MM.1S (cell line): ENCODE data around the gene AGBL4.

Source experiments
- DNase-seq: peaks from one replicate; pipeline ENCODE4 v3.0.0-alpha.2; 2015
- H2AFZ ChIP-seq: fragments of 300-600 bp; sonication (generic); 2 replicates; pipeline ENCODE4 v1.6.0; 2016; ENCODE audit warnings: antibody characterized with exemption, low read length
- H3F3A ChIP-seq: fragments of 300-600 bp; sonication (generic); 2 replicates; pipeline ENCODE4 v1.6.1; 2016; ENCODE audit warnings: mild to moderate bottlenecking, antibody characterized with exemption, low read length, moderate library complexity, mixed read lengths; ENCODE audit not compliant: insufficient read depth
- H3K27ac ChIP-seq: fragments of 300-600 bp; sonication (generic); 2 replicates; pipeline ENCODE4 v1.5.1; 2016; ENCODE audit warnings: mild to moderate bottlenecking, low read length
- H3K27me3 ChIP-seq: fragments of 300-600 bp; sonication (generic); replicated peaks from 2 replicates; pipeline ENCODE4 v1.6.0; 2016; ENCODE audit warnings: low read length; ENCODE audit not compliant: insufficient read depth
- H3K36me3 ChIP-seq: fragments of 300-600 bp; sonication (generic); replicated peaks from 2 replicates; pipeline ENCODE4 v1.6.1; 2016; ENCODE audit warnings: mild to moderate bottlenecking, low read length, mixed read lengths; ENCODE audit not compliant: insufficient read depth
- H3K4me1 ChIP-seq: fragments of 300-600 bp; sonication (generic); 2 replicates; pipeline ENCODE4 v1.6.1; 2016; ENCODE audit warnings: low read length, mixed read lengths
- H3K4me2 ChIP-seq: fragments of 300-600 bp; sonication (generic); 2 replicates; pipeline ENCODE4 v1.6.0; 2016; ENCODE audit warnings: low read depth, low read length
- H3K4me3 ChIP-seq: fragments of 300-600 bp; sonication (generic); 2 replicates; pipeline ENCODE4 v1.5.1; 2016; ENCODE audit warnings: low read length, mixed read lengths
- H3K79me2 ChIP-seq: fragments of 300-600 bp; sonication (generic); 2 replicates; pipeline ENCODE4 v1.6.1; 2016; ENCODE audit warnings: mixed run types, low read length, mixed read lengths
- H3K9ac ChIP-seq: fragments of 300-600 bp; sonication (generic); 2 replicates; pipeline ENCODE4 v1.6.1; 2016; ENCODE audit warnings: low read length, mixed read lengths
- H3K9me2 ChIP-seq: fragments of 300-600 bp; sonication (generic); replicated peaks from 2 replicates; pipeline ENCODE4 v1.6.1; 2016; ENCODE audit warnings: mild to moderate bottlenecking, low read length, mixed read lengths; ENCODE audit not compliant: insufficient read depth
- H3K9me3 ChIP-seq: fragments of 300-600 bp; sonication (generic); replicated peaks from 2 replicates; pipeline ENCODE4 v1.6.1; 2016; ENCODE audit warnings: mild to moderate bottlenecking, low read length, mixed read lengths; ENCODE audit not compliant: insufficient read depth
- H4K20me1 ChIP-seq: fragments of 300-600 bp; sonication (generic); 2 replicates; pipeline ENCODE4 v1.6.1; 2016; ENCODE audit warnings: mild to moderate bottlenecking, low read length, moderate library complexity, mixed read lengths; ENCODE audit not compliant: insufficient read depth
- EZH2 ChIP-seq: fragments of 300-600 bp; sonication (generic); optimal IDR thresholded peaks from 2 replicates; pipeline ENCODE3; 2017; ENCODE audit warnings: low read depth, mild to moderate bottlenecking, antibody characterized with exemption, low read length, mixed read lengths
- EZH2phosphoT487 ChIP-seq: fragments of 300-600 bp; sonication (generic); IDR thresholded peaks from 2 replicates; pipeline ENCODE4 v1.6.1; 2018; ENCODE audit warnings: antibody characterized with exemption, low read length
- TF ChIP-seq, protein P1 (sequence below): fragments of 300-600 bp; sonication (generic); IDR thresholded peaks from 2 replicates; pipeline ENCODE4 v1.5.1; 2016; ENCODE audit warnings: antibody characterized with exemption, low read length, mixed read lengths

Gene AGBL4

DNA sequence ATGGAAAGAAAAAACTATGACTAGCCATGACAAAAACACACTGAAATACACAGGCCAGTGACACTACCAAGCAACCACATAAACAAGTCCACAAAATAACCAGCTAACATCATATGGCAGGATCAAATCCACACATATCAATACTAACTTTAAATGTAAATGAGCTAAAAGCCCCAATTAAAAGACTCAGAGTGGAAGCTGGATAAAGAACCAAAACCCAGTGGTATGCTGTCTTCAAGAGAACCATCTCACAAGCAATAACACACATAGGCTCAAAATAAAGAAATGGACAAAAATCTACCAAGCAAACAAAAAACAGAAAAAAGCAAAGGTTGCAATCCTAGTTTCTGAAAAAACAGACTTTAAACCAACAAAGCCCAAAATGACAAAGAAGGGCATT lies 770.8 kb downstream of the AGBL4 start:
- Histone ChIP-seq H3K9me2 (no peaks in the 10 kb centered on the region), H3K79me2 (no peaks in the 10 kb centered on the region), H3K4me2 (no peak overlapping the region), H3K9ac (no peak overlapping the region), H3K9me3 (no peaks in the 10 kb centered on the region), H2AFZ (no peak overlapping the region), H3K27me3 (no peaks in the 10 kb centered on the region), H3K27ac (no peak overlapping the region), H3F3A (no peaks in the 10 kb centered on the region), H3K36me3 (no peaks in the 10 kb centered on the region), H3K4me3 (no peak overlapping the region), H4K20me1 (no peaks in the 10 kb centered on the region), H3K4me1 (no peaks in the 10 kb centered on the region)
- TF ChIP-seq, protein P1, sequence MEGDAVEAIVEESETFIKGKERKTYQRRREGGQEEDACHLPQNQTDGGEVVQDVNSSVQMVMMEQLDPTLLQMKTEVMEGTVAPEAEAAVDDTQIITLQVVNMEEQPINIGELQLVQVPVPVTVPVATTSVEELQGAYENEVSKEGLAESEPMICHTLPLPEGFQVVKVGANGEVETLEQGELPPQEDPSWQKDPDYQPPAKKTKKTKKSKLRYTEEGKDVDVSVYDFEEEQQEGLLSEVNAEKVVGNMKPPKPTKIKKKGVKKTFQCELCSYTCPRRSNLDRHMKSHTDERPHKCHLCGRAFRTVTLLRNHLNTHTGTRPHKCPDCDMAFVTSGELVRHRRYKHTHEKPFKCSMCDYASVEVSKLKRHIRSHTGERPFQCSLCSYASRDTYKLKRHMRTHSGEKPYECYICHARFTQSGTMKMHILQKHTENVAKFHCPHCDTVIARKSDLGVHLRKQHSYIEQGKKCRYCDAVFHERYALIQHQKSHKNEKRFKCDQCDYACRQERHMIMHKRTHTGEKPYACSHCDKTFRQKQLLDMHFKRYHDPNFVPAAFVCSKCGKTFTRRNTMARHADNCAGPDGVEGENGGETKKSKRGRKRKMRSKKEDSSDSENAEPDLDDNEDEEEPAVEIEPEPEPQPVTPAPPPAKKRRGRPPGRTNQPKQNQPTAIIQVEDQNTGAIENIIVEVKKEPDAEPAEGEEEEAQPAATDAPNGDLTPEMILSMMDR = no peak
- no peak for TF ChIP-seq EZH2
- no peak for TF ChIP-seq EZH2phosphoT487
- DNase-seq = no peak

DNA sequence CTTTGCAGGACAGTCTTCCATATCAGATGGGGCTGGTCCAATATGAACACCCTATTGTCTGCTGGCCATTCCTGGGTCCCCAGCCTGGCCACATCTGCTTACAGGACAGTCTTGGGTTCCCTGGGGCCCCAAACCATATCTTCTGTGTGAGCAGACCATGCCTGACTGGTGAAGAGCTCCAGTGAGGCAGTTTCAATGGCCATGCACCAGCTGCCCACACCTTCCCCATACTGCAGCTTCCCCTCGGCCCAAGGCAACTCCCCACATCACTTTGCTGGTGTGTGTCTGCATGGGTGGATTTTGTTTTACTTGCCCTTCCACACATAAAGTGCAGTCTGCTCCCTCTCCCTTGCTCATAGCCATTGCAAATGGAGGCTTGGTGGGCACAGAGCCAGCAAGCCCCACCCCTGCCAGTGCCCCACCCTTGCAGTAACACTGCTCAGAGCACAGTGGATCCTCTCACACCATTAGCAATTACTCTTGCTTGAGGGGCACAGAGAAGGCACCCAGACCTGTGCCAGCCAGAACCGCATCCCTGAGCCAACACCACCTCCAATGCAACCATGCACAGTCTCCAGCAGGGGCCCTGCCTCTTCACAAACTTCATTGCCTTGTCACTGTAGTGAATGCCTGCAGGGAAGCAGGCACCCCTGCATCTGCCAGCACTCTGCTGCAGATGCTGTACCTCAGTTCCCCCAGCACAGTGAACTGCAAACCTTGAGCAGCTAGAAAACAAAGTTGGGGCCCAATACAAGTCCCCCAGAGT lies 772.6 kb downstream of the AGBL4 start:
- Histone ChIP-seq H3K9ac (no peak overlapping the region), H3K4me2 (no peak overlapping the region), H3K36me3 (no peaks in the 10 kb centered on the region), H3F3A (no peaks in the 10 kb centered on the region), H2AFZ (no peak overlapping the region), H3K27ac (no peak overlapping the region), H3K9me2 (no peaks in the 10 kb centered on the region), H4K20me1 (no peaks in the 10 kb centered on the region), H3K79me2 (no peaks in the 10 kb centered on the region), H3K4me1 (no peaks in the 10 kb centered on the region), H3K27me3 (no peaks in the 10 kb centered on the region), H3K4me3 (no peak overlapping the region), H3K9me3 (no peaks in the 10 kb centered on the region)
- TF ChIP-seq EZH2phosphoT487 (no peak), EZH2 (no peak)
- TF ChIP-seq, protein P1 = no peak
- no peak for DNase-seq

DNA sequence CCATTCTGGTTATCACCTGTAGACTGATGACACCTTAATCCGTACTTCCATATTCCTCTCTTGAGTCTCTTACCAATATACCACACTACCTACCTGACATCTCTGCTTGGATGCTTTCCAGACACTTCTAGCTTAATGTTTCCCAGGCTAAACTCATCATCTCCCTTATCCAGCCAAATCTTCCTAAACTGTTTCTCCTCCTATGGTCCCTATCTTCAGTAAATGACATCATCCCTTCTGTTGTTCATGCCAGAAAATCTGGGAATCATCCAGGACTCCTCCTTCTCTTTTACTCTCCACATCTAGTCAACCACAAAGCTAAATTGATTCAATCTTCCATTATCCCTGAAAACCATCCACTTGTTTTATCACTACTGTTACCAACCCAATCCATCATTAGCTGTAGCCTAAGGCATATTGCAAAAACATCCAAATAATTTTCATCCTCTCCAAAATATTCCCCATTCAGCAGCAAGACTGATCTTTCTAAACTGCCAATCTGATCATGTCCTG lies 783.0 kb downstream of the AGBL4 start:
- no peak overlapping the region for H3K4me3 ChIP-seq
- no peak for DNase-seq
- TF ChIP-seq, protein P1 = no peak
- TF ChIP-seq EZH2phosphoT487 = no peak
- H3K79me2 ChIP-seq = no peaks in the 10 kb centered on the region
- H3K27me3 ChIP-seq = no peaks in the 10 kb centered on the region
- no peak overlapping the region for H2AFZ ChIP-seq
- no peaks in the 10 kb centered on the region for H3K4me1 ChIP-seq
- no peak overlapping the region for H3K4me2 ChIP-seq
- H4K20me1 ChIP-seq = no peaks in the 10 kb centered on the region
- H3K9me3 ChIP-seq = no peaks in the 10 kb centered on the region
- no peaks in the 10 kb centered on the region for H3K36me3 ChIP-seq
- no peaks in the 10 kb centered on the region for H3K9me2 ChIP-seq
- no peak overlapping the region for H3K9ac ChIP-seq
- H3K27ac ChIP-seq = no peak overlapping the region
- no peaks in the 10 kb centered on the region for H3F3A ChIP-seq
